K562 (cell line): Measurements from ENCODE around the gene LZTS2. TPM values are rescaled to one million over a fixed set of nuclear protein-coding genes. Genes with fewer than 3 reads are reported as not detected.
"Not testable (repeated sequence)": the region's sequence is repeated elsewhere in the genome, so short reads cannot be mapped to it uniquely, and the experiment has no call there.

Experiments
- ATAC-seq: fragments of 200-7000 bp; cut with Tn5 transposase; 3 replicates; pipeline ENCODE4 v1.9.1; 2020; ENCODE audit warnings: moderate library complexity
- BruUV-seq: library from RNA; stranded (reverse); fragments of 400-500 nt; replicated peaks from 2 replicates; lab custom pipeline; 2021; lab: Mats Ljungman, UMichigan
- CTCF ChIA-PET: fragments of 300-600 bp; formaldehyde crosslinking; extraction: SDS; loops from one replicate; lab custom pipeline; 2021; ENCODE audit warnings: low intra/inter-chr PET ratio; lab: Yijun Ruan, JAX
- POLR2A ChIA-PET: fragments of 300-600, 350-650 bp; sonication (Branson Sonifier 250); formaldehyde crosslinking; extraction: SDS; loops from one replicate; lab custom pipeline; 2021; ENCODE audit warnings: antibody characterized with exemption, inconsistent platforms; lab: Yijun Ruan, JAX
- DNase-seq, 4 experiments: peaks; one replicate each; pipeline versions ENCODE4 v3.0.0 to v3.0.0-alpha.2; 2011 to 2018; ENCODE audit warnings: low spot score in 3 of 4, mixed read lengths in 3 of 4; ENCODE audit errors: extremely low read depth in 1 of 4
- FAIRE-seq: peaks from 2 replicates; lab custom pipeline; 2011; peaks lifted over from hg19 to GRCh38; lab: Jason Lieb, UNC
- H2AFZ ChIP-seq: 2 replicates; pipeline ENCODE4 v1.6.0; 2011; ENCODE audit warnings: low read depth, low read length, control low read depth, inconsistent platforms
- H3K27ac ChIP-seq: fragments of 200-600 bp; 3 replicates; pipeline ENCODE4 v1.8.0; 2011; ENCODE audit warnings: low read depth, mild to moderate bottlenecking, control low read depth, inconsistent platforms, low read length, moderate library complexity, mixed read lengths; ENCODE audit errors: extremely low read depth
- H3K27me3 ChIP-seq, 2 experiments: fragments of 300-600 bp in 1 of 2; 2 replicates in 1 of 2; 3 replicates in 1 of 2; pipeline versions ENCODE4 v1.6.0 to v1.8.0; 2011; ENCODE audit warnings: inconsistent platforms in 2 of 2, low read length in 2 of 2, mild to moderate bottlenecking in 1 of 2, mixed read lengths in 1 of 2, moderate library complexity in 1 of 2; ENCODE audit not compliant: control insufficient read depth in 2 of 2, insufficient read depth in 2 of 2
- H3K36me3 ChIP-seq: fragments of 300-600 bp; 3 replicates; pipeline ENCODE4 v1.8.0; 2011; ENCODE audit warnings: mild to moderate bottlenecking, low read length, inconsistent platforms; ENCODE audit not compliant: control insufficient read depth, insufficient read depth
- H3K4me1 ChIP-seq, 2 experiments: fragments of 200-600 bp in 1 of 2; replicated peaks in 1 of 2; 2 replicates in 1 of 2; 3 replicates in 1 of 2; pipeline versions ENCODE4 v1.5.1 to v1.8.0; 2011; ENCODE audit warnings: inconsistent platforms in 2 of 2, low read length in 2 of 2, mild to moderate bottlenecking in 1 of 2, mixed read lengths in 1 of 2, moderate library complexity in 1 of 2; ENCODE audit not compliant: control insufficient read depth in 2 of 2, insufficient read depth in 2 of 2
- H3K4me2 ChIP-seq: 2 replicates; pipeline ENCODE4 v1.6.1; 2011; ENCODE audit warnings: low read length, control low read depth, inconsistent platforms, mixed read lengths; ENCODE audit not compliant: insufficient read depth
- H3K4me3 ChIP-seq: fragments of 200-600 bp; sonication (generic), shearing (Covaris generic); 2 replicates; pipeline ENCODE4 v1.5.1; 2016; ENCODE audit warnings: control low read depth, inconsistent platforms
- H3K79me2 ChIP-seq: fragments of 200-600 bp; 3 replicates; pipeline ENCODE4 v1.8.0; 2011; ENCODE audit warnings: low read length, inconsistent platforms; ENCODE audit not compliant: control insufficient read depth, insufficient read depth
- H3K9ac ChIP-seq, 2 experiments: 2 replicates each; pipeline versions ENCODE4 v1.6.0 to v1.6.1; 2011; ENCODE audit warnings: low read depth in 2 of 2, low read length in 2 of 2, control low read depth in 1 of 2, inconsistent platforms in 1 of 2, mild to moderate bottlenecking in 1 of 2, mixed read lengths in 1 of 2; ENCODE audit not compliant: insufficient read depth in 1 of 2
- H3K9me1 ChIP-seq: one replicate; pipeline ENCODE4 v1.6.0; 2011; ENCODE audit warnings: inconsistent platforms, mild to moderate bottlenecking, low read length, moderate library complexity; ENCODE audit not compliant: control insufficient read depth, insufficient read depth
- H3K9me3 ChIP-seq: replicated peaks from 2 replicates; pipeline ENCODE4 v1.5.1; 2011; ENCODE audit warnings: low read depth, low read length, inconsistent platforms; ENCODE audit not compliant: control insufficient read depth, insufficient read depth
- H4K20me1 ChIP-seq: replicated peaks from 2 replicates; pipeline ENCODE4 v1.6.1; 2011; ENCODE audit warnings: low read length, inconsistent platforms, mixed read lengths; ENCODE audit not compliant: control insufficient read depth, insufficient read depth
- GMEB1 ChIP-seq: fragments of 250-450 bp; sonication (Bioruptor Pico); IDR thresholded peaks from 2 replicates; pipeline ENCODE4 v1.4.0; 2020; ENCODE audit warnings: mild to moderate bottlenecking
- THRAP3 ChIP-seq: fragments of 450-650 bp; IDR thresholded peaks from 2 replicates; pipeline ENCODE4 v1.6.1; 2016; ENCODE audit warnings: mild to moderate bottlenecking, inconsistent platforms, borderline replicate concordance
- WGBS: fragments of 100-300 bp; shearing (Covaris generic); methylation state at CpG from one replicate; pipeline ENCODE4 v1.1.6; 2016; ENCODE audit warnings: low coverage, mixed read lengths; ENCODE audit not compliant: insufficient coverage; ENCODE audit errors: missing lambda C conversion rate; 5-methylcytosine and 5-hydroxymethylcytosine counted together
- in situ Hi-C: fragments of 300-500 bp; cut with MboI; formaldehyde crosslinking; loops from 4 replicates; pipeline ENCODE4 v1.15.0; 2018; ENCODE audit warnings: inconsistent platforms, mixed read lengths
- intact Hi-C: fragments of 100-400 bp; cut with micrococcal nuclease; formaldehyde crosslinking; loops from 2 replicates; pipeline ENCODE4 v1.14.2; 2022
- polyA plus RNA-seq, 8 experiments: library from polyadenylated mRNA; depleted of rRNA in 4 of 8; stranded (reverse) in 5 of 8; unstranded in 3 of 8; fragments of >200 nt; fragmentation: Nextera tagmentation in 2 of 8; fragmentation: Illumina TruSeq in 1 of 8; extraction: Ambion mirVana in 2 of 8; extraction: Trizol in 1 of 8; gene quantifications; 2 replicates each; pipeline versions ENCODE4 v1.2.1 to v1.2.3, GENCODE V29; 2011 to 2014; ENCODE audit warnings: inconsistent platforms in 1 of 8, missing spikeins in 1 of 8
- total RNA-seq, 7 experiments: library from RNA; depleted of rRNA in 6 of 7; stranded (reverse); fragments of >200 nt in 6 of 7; fragmentation: Illumina TruSeq in 2 of 7; extraction: Trizol in 2 of 7; gene quantifications; 2 replicates each; pipeline versions ENCODE4 v1.2.1 to v1.2.3, GENCODE V29; 2011 to 2021; ENCODE audit warnings: low replicate concordance in 1 of 7
- TF ChIP-seq, protein P1 (sequence below), 2 experiments: fragments of 450-650 bp; formaldehyde crosslinking in 1 of 2; IDR thresholded peaks; 2 replicates each; pipeline versions ENCODE4 v1.4.0 to v1.6.1; 2014 to 2020; ENCODE audit warnings: mild to moderate bottlenecking in 2 of 2, borderline replicate concordance in 1 of 2, low read depth in 1 of 2
- TF ChIP-seq, protein P2 (sequence below): IDR thresholded peaks from 2 replicates; pipeline ENCODE4 v1.6.1; 2011; ENCODE audit not compliant: insufficient read length; ENCODE audit errors: extremely low read depth

The LZTS2 gene
- total and polyA plus RNA-seq, 9 of the 15 experiments (the other 6 are each of a cell fraction or from before 2014, with no cell fraction given), result 0.23 to 42.5 (median 14.7) TPM

DNA sequence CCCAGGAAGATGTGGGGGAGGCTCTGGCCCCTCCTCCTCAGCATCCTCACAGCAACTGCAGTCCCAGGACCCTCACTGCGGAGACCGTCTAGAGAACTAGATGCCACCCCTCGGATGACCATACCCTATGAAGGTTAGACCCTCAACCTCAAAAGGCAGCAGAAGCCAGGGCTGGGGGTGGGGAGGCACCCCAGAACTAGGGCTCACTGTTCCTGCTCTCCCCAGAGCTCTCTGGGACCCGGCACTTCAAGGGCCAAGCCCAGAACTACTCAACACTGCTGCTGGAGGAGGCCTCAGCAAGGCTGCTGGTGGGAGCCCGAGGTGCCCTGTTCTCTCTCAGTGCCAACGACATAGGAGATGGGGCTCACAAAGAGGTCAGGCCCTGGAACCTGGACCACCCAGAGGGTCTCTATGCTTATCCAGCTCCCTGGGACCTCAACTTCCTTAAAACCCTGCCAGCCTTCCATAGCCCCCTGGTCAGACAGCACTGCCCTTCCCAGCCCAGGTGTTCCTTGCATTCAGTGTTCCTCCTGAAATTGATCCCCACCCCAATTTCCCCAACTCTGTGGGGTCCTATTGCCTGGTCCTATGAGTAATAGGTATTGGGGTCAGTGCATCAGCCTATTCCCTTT, 26.6 kb upstream of the LZTS2 start (continued):
- TF ChIP-seq, protein P1, sequence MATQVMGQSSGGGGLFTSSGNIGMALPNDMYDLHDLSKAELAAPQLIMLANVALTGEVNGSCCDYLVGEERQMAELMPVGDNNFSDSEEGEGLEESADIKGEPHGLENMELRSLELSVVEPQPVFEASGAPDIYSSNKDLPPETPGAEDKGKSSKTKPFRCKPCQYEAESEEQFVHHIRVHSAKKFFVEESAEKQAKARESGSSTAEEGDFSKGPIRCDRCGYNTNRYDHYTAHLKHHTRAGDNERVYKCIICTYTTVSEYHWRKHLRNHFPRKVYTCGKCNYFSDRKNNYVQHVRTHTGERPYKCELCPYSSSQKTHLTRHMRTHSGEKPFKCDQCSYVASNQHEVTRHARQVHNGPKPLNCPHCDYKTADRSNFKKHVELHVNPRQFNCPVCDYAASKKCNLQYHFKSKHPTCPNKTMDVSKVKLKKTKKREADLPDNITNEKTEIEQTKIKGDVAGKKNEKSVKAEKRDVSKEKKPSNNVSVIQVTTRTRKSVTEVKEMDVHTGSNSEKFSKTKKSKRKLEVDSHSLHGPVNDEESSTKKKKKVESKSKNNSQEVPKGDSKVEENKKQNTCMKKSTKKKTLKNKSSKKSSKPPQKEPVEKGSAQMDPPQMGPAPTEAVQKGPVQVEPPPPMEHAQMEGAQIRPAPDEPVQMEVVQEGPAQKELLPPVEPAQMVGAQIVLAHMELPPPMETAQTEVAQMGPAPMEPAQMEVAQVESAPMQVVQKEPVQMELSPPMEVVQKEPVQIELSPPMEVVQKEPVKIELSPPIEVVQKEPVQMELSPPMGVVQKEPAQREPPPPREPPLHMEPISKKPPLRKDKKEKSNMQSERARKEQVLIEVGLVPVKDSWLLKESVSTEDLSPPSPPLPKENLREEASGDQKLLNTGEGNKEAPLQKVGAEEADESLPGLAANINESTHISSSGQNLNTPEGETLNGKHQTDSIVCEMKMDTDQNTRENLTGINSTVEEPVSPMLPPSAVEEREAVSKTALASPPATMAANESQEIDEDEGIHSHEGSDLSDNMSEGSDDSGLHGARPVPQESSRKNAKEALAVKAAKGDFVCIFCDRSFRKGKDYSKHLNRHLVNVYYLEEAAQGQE (IDR thresholded peaks at IDR 0.05; ENCODE audit: borderline replicate concordance), result no peak
- TF ChIP-seq, protein P1 (CRISPR knock-in tag; IDR thresholded peaks at IDR 0.05; ENCODE audit: low read depth), result no peak
- TF ChIP-seq GMEB1 (no peak), THRAP3 (no peak)
- TF ChIP-seq, protein P2, sequence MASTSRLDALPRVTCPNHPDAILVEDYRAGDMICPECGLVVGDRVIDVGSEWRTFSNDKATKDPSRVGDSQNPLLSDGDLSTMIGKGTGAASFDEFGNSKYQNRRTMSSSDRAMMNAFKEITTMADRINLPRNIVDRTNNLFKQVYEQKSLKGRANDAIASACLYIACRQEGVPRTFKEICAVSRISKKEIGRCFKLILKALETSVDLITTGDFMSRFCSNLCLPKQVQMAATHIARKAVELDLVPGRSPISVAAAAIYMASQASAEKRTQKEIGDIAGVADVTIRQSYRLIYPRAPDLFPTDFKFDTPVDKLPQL, result no peak
- TF ChIP-seq, all 486 proteins: peak for 0

DNA sequence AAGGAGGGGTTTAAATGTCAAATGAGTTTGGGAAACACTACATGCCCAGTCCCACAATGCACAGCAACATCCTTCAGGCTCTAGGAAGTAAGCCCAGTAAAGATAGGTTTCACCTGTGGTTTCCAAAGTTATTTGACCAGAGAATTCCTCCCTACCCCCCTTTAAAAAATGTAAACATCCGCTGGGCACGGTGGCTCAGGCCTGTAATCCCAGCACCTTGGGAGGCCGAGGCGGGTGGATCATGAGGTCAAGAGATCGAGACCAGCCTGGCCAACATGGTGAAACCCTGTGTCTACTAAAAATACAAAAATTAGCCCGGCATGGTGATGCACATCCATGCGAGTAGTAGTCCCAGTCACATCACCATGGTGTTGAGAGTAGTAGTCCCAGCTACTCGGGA, 24.2 kb upstream of the LZTS2 start:
- H4K20me1 ChIP-seq, H3K9me3 ChIP-seq, H3K4me1 ChIP-seq, H3K9me1 ChIP-seq, DNase-seq, ATAC-seq, intact Hi-C loops, H3K36me3 ChIP-seq, BruUV-seq, H3K27me3 ChIP-seq, H3K9ac ChIP-seq, H3K4me3 ChIP-seq, FAIRE-seq, H3K79me2 ChIP-seq, H2AFZ ChIP-seq, CTCF ChIA-PET, H3K4me2 ChIP-seq, H3K27ac ChIP-seq: not testable (repeated sequence)
- in situ Hi-C loops, result loop anchor here (25.0 kb wide), 1 partner anchor 1062 kb away; no protein-coding TSS in a partner anchor
- POLR2A ChIA-PET, result interaction anchor here (1.5 kb wide), 1 partner anchor 10 kb away, joined by 4 read pairs; no protein-coding TSS in a partner anchor
- 48% methylated on average over 7 of the region's 8 CpGs for WGBS
